A549 (cell line): Measurements from ENCODE around the gene FBLN5. TPM values are rescaled to one million over a fixed set of nuclear protein-coding genes. Genes with fewer than 3 reads are reported as not detected.

Experiments used
- ATAC-seq, 2 experiments: fragments of 200-7000 bp in 1 of 2; fragments of >200 bp in 1 of 2; cut with Nextera tagmentation in 1 of 2; cut with Tn5 transposase in 1 of 2; 3 replicates each; pipeline versions ENCODE4 v1.8.0 to v1.9.1; 2018 to 2020; ENCODE audit warnings: mild to moderate bottlenecking in 1 of 2, moderate library complexity in 1 of 2
- CTCF ChIA-PET: fragments of 300-600 bp; sonication (Branson Sonifier 250); formaldehyde crosslinking; extraction: SDS; loops from one replicate; lab custom pipeline; 2021; ENCODE audit warnings: antibody characterized with exemption, inconsistent platforms; lab: Yijun Ruan, JAX
- POLR2A ChIA-PET: fragments of 350-600 bp; formaldehyde crosslinking; extraction: SDS; loops from one replicate; lab custom pipeline; 2021; ENCODE audit warnings: antibody characterized with exemption, inconsistent platforms; lab: Yijun Ruan, JAX
- DNase-seq, 2 experiments: peaks; one replicate each; pipeline versions ENCODE4 v3.0.0 to v3.0.0-alpha.2; 2011 to 2016; ENCODE audit warnings: low read depth in 1 of 2, low spot score in 1 of 2
- FAIRE-seq: peaks from 2 replicates; lab custom pipeline; 2011; peaks lifted over from hg19 to GRCh38; lab: Jason Lieb, UNC
- H3K27ac ChIP-seq, 2 experiments: fragments of >200 bp; sonication (Bioruptor Twin); formaldehyde crosslinking; 3 replicates each; pipeline ENCODE4 v1.5.1; 2016 to 2017
- H3K4me1 ChIP-seq: fragments of >200 bp; sonication (Bioruptor Twin); formaldehyde crosslinking; 3 replicates; pipeline ENCODE4 v1.6.1; 2016
- H3K4me2 ChIP-seq: fragments of >200 bp; sonication (Bioruptor Twin); formaldehyde crosslinking; 3 replicates; pipeline ENCODE4 v1.6.1; 2016
- H3K4me3 ChIP-seq: fragments of >200 bp; sonication (Bioruptor Twin); formaldehyde crosslinking; 3 replicates; pipeline ENCODE4 v1.5.1; 2016
- H3K9me3 ChIP-seq: fragments of >200 bp; sonication (Bioruptor Twin); formaldehyde crosslinking; 3 replicates; pipeline ENCODE4 v1.6.1; 2016
- CBX2 ChIP-seq: fragments of 200-600 bp; sonication (generic); IDR thresholded peaks from 2 replicates; pipeline ENCODE4 v1.6.1; 2016; ENCODE audit warnings: low read depth, mild to moderate bottlenecking, borderline replicate concordance
- CHD2 ChIP-seq: fragments of 150-350 bp; IDR thresholded peaks from 2 replicates; pipeline ENCODE4 v1.6.1; 2014; ENCODE audit warnings: low read length; ENCODE audit not compliant: partially characterized antibody
- CHD4 ChIP-seq: fragments of 200-600 bp; sonication (generic); IDR thresholded peaks from 2 replicates; pipeline ENCODE4 v1.6.1; 2016; ENCODE audit warnings: antibody characterized with exemption, mild to moderate bottlenecking, borderline replicate concordance
- CTCF ChIP-seq: fragments of >200 bp; sonication (Bioruptor Twin); formaldehyde crosslinking; IDR thresholded peaks from 3 replicates; pipeline ENCODE4 v1.5.1; 2016
- EHF ChIP-seq: fragments of 250-450 bp; sonication (Bioruptor Pico); IDR thresholded peaks from 2 replicates; pipeline ENCODE4 v1.5.0; 2020; ENCODE audit warnings: mild to moderate bottlenecking
- EP300 ChIP-seq, 2 experiments: fragments of >200 bp; sonication (Bioruptor Twin); formaldehyde crosslinking; IDR thresholded peaks; 2 replicates in 1 of 2; 3 replicates in 1 of 2; pipeline ENCODE4 v1.6.1; 2016 to 2017
- HES2 ChIP-seq: fragments of >200 bp; sonication (Bioruptor Twin); formaldehyde crosslinking; IDR thresholded peaks from 2 replicates; pipeline ENCODE4 v1.6.1; 2016
- HOXB5 ChIP-seq: fragments of 250-450 bp; sonication (Bioruptor Pico); IDR thresholded peaks from 2 replicates; pipeline ENCODE4 v1.5.0; 2020; ENCODE audit warnings: mild to moderate bottlenecking, moderate library complexity
- KDM5A ChIP-seq: fragments of 200-600 bp; sonication (generic); IDR thresholded peaks from 2 replicates; pipeline ENCODE4 v1.6.1; 2016; ENCODE audit warnings: antibody characterized with exemption, mild to moderate bottlenecking
- MYC ChIP-seq: IDR thresholded peaks from 2 replicates; pipeline ENCODE4 v1.6.1; 2012; ENCODE audit warnings: mild to moderate bottlenecking, inconsistent platforms, low read length, improper control_type of control experiment, borderline replicate concordance
- PHF8 ChIP-seq: fragments of 200-600 bp; sonication (generic); IDR thresholded peaks from 2 replicates; pipeline ENCODE4 v1.6.1; 2016; ENCODE audit warnings: low read depth, mild to moderate bottlenecking, antibody characterized with exemption, moderate library complexity, borderline replicate concordance
- POLR2A ChIP-seq: IDR thresholded peaks from 2 replicates; pipeline ENCODE4 v1.6.1; 2012; ENCODE audit warnings: mild to moderate bottlenecking, low read length
- RAD21 ChIP-seq, 2 experiments: fragments of >200 bp in 1 of 2; sonication (Bioruptor Twin) in 1 of 2; formaldehyde crosslinking in 1 of 2; IDR thresholded peaks in 1 of 2; conservative IDR thresholded peaks in 1 of 2; 2 replicates in 1 of 2; 3 replicates in 1 of 2; pipeline ENCODE4 v1.6.1; 2012 to 2018; ENCODE audit warnings: inconsistent platforms in 1 of 2
- SREBF2 ChIP-seq: fragments of 450-650 bp; IDR thresholded peaks from 2 replicates; pipeline ENCODE4 v1.6.1; 2014; ENCODE audit warnings: mild to moderate bottlenecking, moderate library complexity
- TP53 ChIP-seq: fragments of 250-450 bp; sonication (Bioruptor Pico); IDR thresholded peaks from 2 replicates; pipeline ENCODE4 v1.5.0; 2021; ENCODE audit warnings: mild to moderate bottlenecking, moderate library complexity
- ZSCAN20 ChIP-seq: fragments of 250-450 bp; sonication (Bioruptor Pico); IDR thresholded peaks from 2 replicates; pipeline ENCODE4 v1.8.0; 2022; ENCODE audit warnings: mild to moderate bottlenecking, moderate library complexity
- WGBS: methylation state at CpG from one replicate; pipeline ENCODE4 v1.1.6; 2017; ENCODE audit errors: missing lambda C conversion rate; 5-methylcytosine and 5-hydroxymethylcytosine counted together
- polyA plus RNA-seq, 4 experiments: library from polyadenylated mRNA; depleted of rRNA in 3 of 4; stranded (reverse); fragments of >200 nt; fragmentation: RNase III in 1 of 4; extraction: RNeasy Plus Mini Kit Qiagen cat#74134 plus additional on column Dnase treatment in 1 of 4; gene quantifications; 2 replicates in 3 of 4; 3 replicates in 1 of 4; pipeline ENCODE4 v1.2.3, GENCODE V29; 2011 to 2017
- TF ChIP-seq, protein P1 (sequence below): fragments of 150-350 bp; IDR thresholded peaks from 2 replicates; pipeline ENCODE4 v1.6.1; 2014; ENCODE audit warnings: low read depth, mild to moderate bottlenecking, low read length
- TF ChIP-seq, protein P2 (sequence below): fragments of 250-450 bp; sonication (Bioruptor Pico); IDR thresholded peaks from 2 replicates; pipeline ENCODE4 v1.5.0; 2020; ENCODE audit warnings: low read depth, mild to moderate bottlenecking, moderate library complexity

FBLN5 gene
- polyA plus RNA-seq, 2 of the 4 experiments (the other 2 are of a cell fraction), result 0.88 to 1.3 TPM

DNA sequence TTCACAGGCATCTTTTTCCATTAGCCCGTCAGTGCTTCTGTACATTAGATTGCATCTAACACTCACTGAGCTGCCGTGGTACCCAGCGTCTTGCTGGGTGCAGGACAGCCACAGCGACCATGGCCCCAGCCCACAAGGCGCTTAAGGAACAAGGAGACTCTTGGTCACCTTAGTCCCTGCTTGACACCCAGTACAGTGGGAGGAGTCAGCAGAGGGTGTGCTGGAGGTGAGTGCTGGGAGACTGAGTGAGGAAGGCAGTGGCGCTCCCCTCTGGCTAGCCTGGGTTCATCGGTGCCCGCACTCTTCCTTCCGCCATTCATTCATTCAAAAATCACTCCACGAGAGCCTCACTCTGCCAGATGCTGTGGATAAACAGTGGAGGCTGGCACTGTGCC, 21.8 kb downstream of the FBLN5 start (continued):
- TF ChIP-seq, protein P1, sequence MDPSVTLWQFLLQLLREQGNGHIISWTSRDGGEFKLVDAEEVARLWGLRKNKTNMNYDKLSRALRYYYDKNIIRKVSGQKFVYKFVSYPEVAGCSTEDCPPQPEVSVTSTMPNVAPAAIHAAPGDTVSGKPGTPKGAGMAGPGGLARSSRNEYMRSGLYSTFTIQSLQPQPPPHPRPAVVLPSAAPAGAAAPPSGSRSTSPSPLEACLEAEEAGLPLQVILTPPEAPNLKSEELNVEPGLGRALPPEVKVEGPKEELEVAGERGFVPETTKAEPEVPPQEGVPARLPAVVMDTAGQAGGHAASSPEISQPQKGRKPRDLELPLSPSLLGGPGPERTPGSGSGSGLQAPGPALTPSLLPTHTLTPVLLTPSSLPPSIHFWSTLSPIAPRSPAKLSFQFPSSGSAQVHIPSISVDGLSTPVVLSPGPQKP, result no peak

DNA sequence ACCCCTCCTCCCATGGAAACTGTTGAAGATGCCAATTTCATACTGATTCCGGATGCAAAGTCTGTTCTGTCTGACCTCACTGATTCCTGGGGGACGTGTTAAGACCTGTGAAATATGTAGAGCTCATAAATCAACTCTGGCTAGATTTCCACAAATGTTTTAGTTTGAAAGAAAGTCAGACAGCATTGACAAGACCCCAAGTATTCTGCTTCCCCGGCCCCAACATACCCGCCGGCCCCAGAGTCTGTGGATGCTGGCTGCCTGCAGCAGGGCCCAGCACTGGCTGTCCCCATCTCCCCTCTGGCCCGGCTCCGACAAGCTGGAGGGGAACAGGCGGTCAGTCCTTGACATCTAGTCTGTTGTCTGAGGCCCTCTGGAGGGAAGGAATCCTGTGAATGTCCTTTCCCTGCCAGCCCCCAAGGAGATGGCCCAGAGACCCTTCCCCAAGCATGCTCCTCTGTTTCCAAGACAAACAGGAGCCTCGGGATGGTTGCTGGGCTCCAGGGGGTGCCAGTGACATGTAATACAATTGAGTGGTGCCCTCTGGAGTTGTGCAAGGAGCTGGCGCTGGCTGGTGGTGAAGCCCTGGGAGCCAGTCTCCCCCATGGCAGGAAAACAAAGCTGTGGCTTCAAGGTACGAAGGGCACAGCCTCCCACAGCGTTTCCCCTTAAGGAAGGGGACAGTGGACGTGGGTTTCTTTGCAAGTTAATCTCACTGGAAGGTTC, 22.3 kb downstream of the FBLN5 start:
- DNase-seq (no peak), FAIRE-seq (no peak), ATAC-seq (no peak)
- WGBS, result 59% methylated on average over 12 of the region's 13 CpGs
- ChIA-PET CTCF (interaction anchor here (0.6 to 2.0 kb wide), 4 partner anchors 14 to 208 kb away, joined by 3 to 8 read pairs (median 3); no protein-coding TSS in a partner anchor), POLR2A (no interaction called here)
- no peaks in the 10 kb centered on the region for H3K9me3 ChIP-seq
- no peak overlapping the region for H3K4me2 ChIP-seq
- no peaks in the 10 kb centered on the region for H3K4me1 ChIP-seq
- TF ChIP-seq PHF8, result no peak
- TF ChIP-seq, protein P2, sequence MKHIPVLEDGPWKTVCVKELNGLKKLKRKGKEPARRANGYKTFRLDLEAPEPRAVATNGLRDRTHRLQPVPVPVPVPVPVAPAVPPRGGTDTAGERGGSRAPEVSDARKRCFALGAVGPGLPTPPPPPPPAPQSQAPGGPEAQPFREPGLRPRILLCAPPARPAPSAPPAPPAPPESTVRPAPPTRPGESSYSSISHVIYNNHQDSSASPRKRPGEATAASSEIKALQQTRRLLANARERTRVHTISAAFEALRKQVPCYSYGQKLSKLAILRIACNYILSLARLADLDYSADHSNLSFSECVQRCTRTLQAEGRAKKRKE (CRISPR knock-in tag), result no peak
- TF ChIP-seq POLR2A, result no peak
- no peak for TF ChIP-seq KDM5A
- no peak for TF ChIP-seq MYC
- TF ChIP-seq EHF (CRISPR knock-in tag), result no peak
- TF ChIP-seq ZSCAN20 (CRISPR knock-in tag), result no peak
- TF ChIP-seq CHD2, result no peak
- no peak overlapping the region for H3K4me3 ChIP-seq
- no peak overlapping the region for H3K27ac ChIP-seq

DNA sequence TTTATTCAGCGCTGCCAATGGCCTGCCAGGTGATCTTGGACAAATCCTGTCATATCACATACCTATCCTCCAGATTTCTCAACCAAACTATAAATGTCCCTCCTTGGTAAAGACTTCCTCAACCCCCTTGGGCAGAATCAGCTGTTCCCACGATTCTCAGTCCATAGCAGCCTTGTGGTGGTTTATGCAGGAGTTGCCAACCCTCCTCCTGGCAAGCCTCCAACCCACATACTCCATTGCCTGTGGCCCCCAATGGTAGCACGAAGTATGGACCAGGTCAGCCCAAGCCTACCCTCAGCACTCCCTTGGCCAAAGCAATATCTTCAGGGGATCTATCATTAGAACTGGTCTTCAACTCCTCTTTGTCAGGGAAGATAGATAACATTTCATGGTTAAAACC, 27.0 kb downstream of the FBLN5 start:
- TF ChIP-seq CTCF (no peak), TP53 (CRISPR knock-in tag) (no peak), CHD4 (no peak), EHF (CRISPR knock-in tag) (no peak), HOXB5 (no peak), CBX2 (no peak), HES2 (no peak)
- ChIA-PET CTCF (interaction anchor here (1.0 to 1.2 kb wide), 2 partner anchors 64 to 269 kb away, joined by 3 to 4 read pairs; no protein-coding TSS in a partner anchor), POLR2A (no interaction called here)
- ATAC-seq (no peak), DNase-seq (no peak), FAIRE-seq (no peak)
- H3K9me3 ChIP-seq, result no peaks in the 10 kb centered on the region
- H3K27ac ChIP-seq, result no peak overlapping the region
- H3K4me2 ChIP-seq, result no peak overlapping the region
- no peak overlapping the region for H3K4me3 ChIP-seq
- H3K4me1 ChIP-seq, result no peaks in the 10 kb centered on the region
- WGBS, result 10% methylated on average over 3 of the region's 3 CpGs

DNA sequence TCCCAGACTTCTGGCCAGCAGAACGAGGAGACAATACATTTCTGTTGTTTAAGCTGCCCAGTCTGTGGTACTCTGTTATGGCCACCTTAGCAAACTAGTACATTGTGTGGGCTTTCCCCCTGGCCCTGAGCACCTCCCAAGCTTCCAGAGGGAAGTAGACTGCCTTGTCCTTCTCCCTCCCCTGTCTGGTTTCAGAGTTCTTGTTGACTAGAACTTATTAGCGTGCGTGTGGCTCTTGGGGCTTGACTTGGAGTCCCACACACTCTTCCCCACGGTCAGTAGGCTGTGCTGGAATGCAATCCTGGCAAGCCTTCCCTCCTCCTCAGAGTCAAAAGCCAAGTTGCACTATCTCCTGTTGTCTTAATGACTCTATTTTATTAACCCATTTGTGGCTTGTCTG, 27.7 kb downstream of the FBLN5 start:
- Histone ChIP-seq H3K9me3 (no peaks in the 10 kb centered on the region), H3K27ac (no peak overlapping the region), H3K4me1 (no peaks in the 10 kb centered on the region), H3K4me2 (no peak overlapping the region), H3K4me3 (no peak overlapping the region)
- FAIRE-seq (no peak), ATAC-seq (no peak), DNase-seq (no peak)
- ChIA-PET CTCF (interaction anchor here (0.6 to 1.2 kb wide), 3 partner anchors 63 to 270 kb away, joined by 3 to 4 read pairs (median 3); no protein-coding TSS in a partner anchor), POLR2A (no interaction called here)
- 48% methylated on average over 4 of the region's 4 CpGs for WGBS
- TF ChIP-seq EHF (CRISPR knock-in tag) (no peak), RAD21 (conservative IDR thresholded peaks at IDR 0.05 in 1 of 2, IDR thresholded peaks at IDR 0.05 in 1 of 2) (no peak), SREBF2 (no peak), ZSCAN20 (CRISPR knock-in tag) (no peak), EP300 (IDR thresholded peaks at IDR 0.05) (no peak)
- TF ChIP-seq, protein P1, result no peak
- TF ChIP-seq, protein P2 (CRISPR knock-in tag), result no peak
